IPS DF 6.9 (cell line): ENCODE data around the gene SEPTIN1.

ENCODE experiments used
- DNase-seq: peaks from one replicate; pipeline ENCODE4 v3.0.0-alpha.2; 2013; ENCODE audit warnings: low read depth, low spot score
- H3K27ac ChIP-seq: one replicate; pipeline ENCODE4 v1.5.1; 2013; ENCODE audit warnings: low read length, control low read depth
- H3K27me3 ChIP-seq: 2 replicates; pipeline ENCODE4 v1.6.1; 2013; ENCODE audit warnings: mild to moderate bottlenecking, low read length; ENCODE audit not compliant: control insufficient read depth, insufficient read depth
- H3K36me3 ChIP-seq: 2 replicates; pipeline ENCODE4 v1.6.1; 2013; ENCODE audit warnings: low read length; ENCODE audit not compliant: control insufficient read depth, insufficient read depth
- H3K4me1 ChIP-seq: 2 replicates; pipeline ENCODE4 v1.6.1; 2013; ENCODE audit warnings: low read length; ENCODE audit not compliant: control insufficient read depth, insufficient read depth
- H3K4me3 ChIP-seq: 2 replicates; pipeline ENCODE4 v1.5.1; 2013; ENCODE audit warnings: mild to moderate bottlenecking, low read length
- H3K9me3 ChIP-seq: 2 replicates; pipeline ENCODE4 v1.6.1; 2013; ENCODE audit warnings: low read length, inconsistent platforms; ENCODE audit not compliant: control insufficient read depth, insufficient read depth
- WGBS: extraction: QIAGEN DNeasy Blood & Tissue Kit; methylation state at CpG from one replicate; pipeline ENCODE4 v1.1.7; 2013; ENCODE audit warnings: mixed read lengths, missing lambda C conversion rate; ENCODE audit not compliant: insufficient read length, insufficient coverage; 5-methylcytosine and 5-hydroxymethylcytosine counted together

SEPTIN1 gene, protein sequence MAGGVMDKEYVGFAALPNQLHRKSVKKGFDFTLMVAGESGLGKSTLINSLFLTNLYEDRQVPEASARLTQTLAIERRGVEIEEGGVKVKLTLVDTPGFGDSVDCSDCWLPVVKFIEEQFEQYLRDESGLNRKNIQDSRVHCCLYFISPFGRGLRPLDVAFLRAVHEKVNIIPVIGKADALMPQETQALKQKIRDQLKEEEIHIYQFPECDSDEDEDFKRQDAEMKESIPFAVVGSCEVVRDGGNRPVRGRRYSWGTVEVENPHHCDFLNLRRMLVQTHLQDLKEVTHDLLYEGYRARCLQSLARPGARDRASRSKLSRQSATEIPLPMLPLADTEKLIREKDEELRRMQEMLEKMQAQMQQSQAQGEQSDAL

DNA sequence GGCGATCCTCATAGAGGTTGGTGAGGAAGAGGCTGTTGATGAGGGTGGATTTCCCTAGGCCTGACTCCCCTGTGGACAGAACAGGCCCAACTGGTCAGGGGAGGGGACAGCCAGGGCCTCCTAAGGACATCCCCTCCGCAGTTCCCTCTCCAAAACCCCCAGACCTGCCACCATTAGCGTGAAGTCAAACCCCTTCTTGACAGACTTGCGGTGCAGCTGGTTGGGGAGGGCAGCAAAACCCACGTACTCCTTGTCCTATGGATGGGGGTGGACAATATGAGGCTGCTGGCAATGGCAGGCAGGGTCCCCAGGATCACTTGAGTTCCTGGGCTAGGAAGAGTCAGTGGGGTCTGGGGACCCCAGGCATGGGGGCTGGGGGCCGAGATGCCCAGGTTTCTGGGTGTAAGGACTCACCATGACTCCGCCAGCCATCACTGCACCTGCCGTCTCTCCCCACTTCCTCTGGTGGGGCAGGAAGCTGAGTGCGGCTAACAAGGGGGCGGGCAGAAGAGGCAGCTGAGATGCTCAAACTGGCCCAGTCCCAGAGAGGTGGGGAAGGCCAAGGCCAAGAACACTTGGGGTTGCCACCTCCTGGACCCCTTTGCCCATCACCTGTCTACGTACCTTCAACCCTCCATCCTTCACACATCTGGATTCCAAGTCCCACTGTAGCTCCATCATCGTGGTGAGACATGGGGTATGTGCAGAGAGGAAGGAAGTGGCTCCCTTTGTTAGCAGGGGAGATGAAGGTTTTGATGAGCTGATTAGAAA lies at the start of gene SEPTIN1:
SEPTIN1 (minus strand) TSS at position 451 of the 771 bp plus-strand sequence; CDS start at position 432, 19 bp downstream.
- no CpG with 5 or more reads among the region's 12 CpGs for WGBS
- Histone ChIP-seq H3K27ac (no peak within 1 kb of the TSS), H3K9me3 (no peaks in the 10 kb centered on the region), H3K27me3 (no peaks in the 10 kb centered on the region), H3K4me3 (no peak within 1 kb of the TSS), H3K36me3 (no peaks in the 10 kb centered on the region), H3K4me1 (no peaks in the 10 kb centered on the region)
- DNase-seq = no peak

DNA sequence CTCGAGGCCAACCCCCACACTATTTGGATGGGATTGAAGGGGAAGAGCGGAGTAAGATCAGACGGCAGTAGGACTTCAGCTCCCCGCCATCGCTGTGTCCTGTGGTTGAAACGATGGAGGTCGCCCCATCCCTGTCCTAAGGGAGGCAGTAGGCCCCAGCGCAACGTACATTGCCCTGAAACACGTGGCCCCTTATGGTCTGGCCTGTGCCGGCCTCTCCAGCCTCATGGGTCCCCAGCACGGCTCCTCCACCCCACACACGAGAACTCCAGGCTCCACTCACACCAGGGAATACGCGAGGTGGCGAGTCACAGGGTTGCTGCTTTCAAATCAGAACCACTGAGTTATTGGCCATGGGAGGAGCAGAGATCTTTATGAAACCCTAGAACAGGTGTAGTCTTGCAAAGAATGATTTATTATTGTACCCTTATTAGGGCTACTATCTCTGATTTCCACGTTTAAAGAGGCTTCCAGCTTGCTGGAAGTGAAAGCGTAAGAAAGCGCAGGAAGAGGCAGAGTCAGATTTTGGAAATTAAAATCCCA lies 48.1 kb upstream of the SEPTIN1 start:
- no peak overlapping the region for H3K4me3 ChIP-seq

DNA sequence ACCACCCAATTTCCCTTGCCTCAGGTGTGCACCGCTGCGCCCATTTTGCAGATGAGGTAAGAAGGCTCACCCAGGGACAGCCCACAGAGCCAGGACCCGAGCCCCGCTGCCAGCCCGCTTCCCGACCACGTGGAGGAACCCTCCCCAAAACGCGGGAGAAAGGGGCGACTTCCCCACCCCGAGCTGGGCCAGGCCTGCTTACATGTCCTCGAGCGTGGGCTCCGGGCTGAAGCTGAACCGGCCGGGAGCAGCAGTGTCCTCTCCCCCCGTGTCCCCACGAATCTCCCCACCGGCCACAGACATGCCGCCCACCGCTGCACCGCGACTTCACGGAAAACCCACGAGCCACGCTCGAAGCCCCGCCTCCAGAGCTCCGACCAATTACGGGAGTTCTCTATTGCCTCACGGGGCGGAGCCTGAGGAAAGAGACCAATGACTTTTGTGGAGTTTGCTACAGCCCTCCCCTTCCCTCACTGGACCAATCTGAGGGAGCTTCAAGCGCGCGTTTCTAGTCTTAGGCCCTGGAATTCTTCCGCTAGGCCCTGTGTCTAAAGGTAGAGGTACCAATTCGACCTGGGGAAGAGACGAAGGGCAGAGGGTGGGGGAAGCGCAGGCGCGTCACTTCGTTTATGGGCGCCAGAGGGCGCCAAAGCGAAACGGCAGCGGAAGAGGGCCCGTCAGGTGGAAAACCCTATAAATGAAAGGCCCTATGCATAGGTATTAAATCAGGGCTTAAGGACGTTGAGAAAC lies 47.5 kb upstream of the SEPTIN1 start, which contains the start of gene DCTPP1:
DCTPP1 (minus strand) TSS at position 353 of the 750 bp plus-strand sequence; CDS start at position 303, 50 bp downstream.
- Histone ChIP-seq H3K36me3 (peaks cover 6% of the 10 kb centered on the region; the same call in 1 of the 2 replicates), H3K4me3 (peak within 1 kb of the TSS; percentile 66), H3K9me3 (no peaks in the 10 kb centered on the region), H3K27ac (no peak within 1 kb of the TSS), H3K27me3 (no peaks in the 10 kb centered on the region), H3K4me1 (peaks cover 4% of the 10 kb centered on the region; the same call in 1 of the 2 replicates)
- DNase-seq = peak; percentile 98
- WGBS = no CpG with 5 or more reads among the region's 49 CpGs

More for the DNA sequence above, 48.1 kb upstream of the SEPTIN1 start:
- Histone ChIP-seq H3K27ac (no peak overlapping the region), H3K27me3 (no peaks in the 10 kb centered on the region), H3K9me3 (no peaks in the 10 kb centered on the region), H3K36me3 (peaks cover 6% of the 10 kb centered on the region; the same call in 1 of the 2 replicates), H3K4me1 (peaks cover 4% of the 10 kb centered on the region; the same call in 1 of the 2 replicates)
- DNase-seq = no peak
- WGBS = no CpG with 5 or more reads among the region's 19 CpGs

DNA sequence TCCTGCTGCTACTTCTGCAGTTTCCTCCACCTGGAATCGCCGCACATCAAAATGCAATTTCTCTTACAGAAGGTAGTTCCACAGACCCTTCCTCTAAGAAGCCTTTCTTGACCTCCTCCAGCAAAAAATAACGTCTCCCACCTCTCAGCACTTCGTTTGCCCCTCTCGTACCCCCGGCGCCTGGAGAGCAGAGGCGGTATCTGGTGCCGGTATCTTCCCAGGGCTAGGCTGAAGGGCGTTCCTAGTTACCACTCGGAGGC lies 47.0 kb upstream of the SEPTIN1 start:
- WGBS = no CpG with 5 or more reads among the region's 11 CpGs
- DNase-seq = no peak
- Histone ChIP-seq H3K27me3 (no peaks in the 10 kb centered on the region), H3K4me1 (peaks cover 4% of the 10 kb centered on the region; the same call in 1 of the 2 replicates), H3K36me3 (peaks cover 6% of the 10 kb centered on the region; the same call in 1 of the 2 replicates), H3K27ac (no peak overlapping the region), H3K9me3 (no peaks in the 10 kb centered on the region), H3K4me3 (peak overlapping the region; percentile 66; the same call in 1 of the 2 replicates)

DNA sequence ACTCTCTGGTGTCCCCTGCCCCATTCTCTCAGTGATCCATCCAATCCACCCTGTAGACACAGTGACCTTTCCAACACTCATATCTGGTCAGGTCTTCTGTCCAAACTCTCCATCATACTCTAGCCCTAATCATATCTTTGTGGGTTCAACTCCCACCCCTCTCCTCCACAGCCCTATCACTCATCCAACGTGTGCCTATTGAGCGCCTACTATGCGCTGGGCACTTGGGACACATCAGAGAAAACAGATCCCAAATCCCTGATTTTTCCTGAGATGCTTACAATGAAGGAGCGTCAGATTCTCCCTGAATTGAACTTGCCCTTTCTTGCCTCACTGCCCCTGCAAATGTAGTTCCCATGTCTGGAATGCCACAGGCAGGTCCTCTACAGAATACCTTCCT lies 45.7 kb upstream of the SEPTIN1 start:
- Histone ChIP-seq H3K4me3 (no peak overlapping the region), H3K27ac (no peak overlapping the region), H3K9me3 (no peaks in the 10 kb centered on the region), H3K4me1 (peaks cover 4% of the 10 kb centered on the region; the same call in 1 of the 2 replicates), H3K36me3 (peaks cover 16% of the 10 kb centered on the region; the same call in 1 of the 2 replicates), H3K27me3 (no peaks in the 10 kb centered on the region)
- WGBS = no CpG with 5 or more reads among the region's 4 CpGs
- no peak for DNase-seq

DNA sequence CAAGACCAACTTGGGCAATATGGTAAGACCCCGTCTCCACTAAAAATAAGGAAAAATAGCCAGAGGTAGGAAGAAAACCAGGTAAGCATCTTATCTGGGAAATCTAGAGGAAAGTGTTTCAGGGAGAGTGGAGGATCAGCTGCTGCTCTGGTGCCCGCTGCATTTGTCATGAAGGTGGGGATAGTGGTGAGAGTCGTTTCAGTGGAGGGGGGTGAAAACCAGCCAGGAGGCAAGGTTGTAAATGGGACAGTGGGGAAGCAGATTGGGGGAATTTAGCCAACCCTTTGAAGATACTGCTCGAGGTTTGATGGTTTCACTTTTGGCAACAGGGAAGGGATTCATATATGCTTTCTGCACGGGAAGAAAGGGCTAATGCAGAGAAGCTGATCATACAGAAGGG lies 38.6 kb upstream of the SEPTIN1 start:
- no peak overlapping the region for H3K4me3 ChIP-seq
- WGBS = no CpG with 5 or more reads among the region's 5 CpGs
- no peaks in the 10 kb centered on the region for H3K27me3 ChIP-seq
- DNase-seq = no peak
- H3K4me1 ChIP-seq = no peaks in the 10 kb centered on the region
- H3K27ac ChIP-seq = no peak overlapping the region
- no peaks in the 10 kb centered on the region for H3K9me3 ChIP-seq
- peaks cover 12% of the 10 kb centered on the region; the same call in 1 of the 2 replicates for H3K36me3 ChIP-seq

DNA sequence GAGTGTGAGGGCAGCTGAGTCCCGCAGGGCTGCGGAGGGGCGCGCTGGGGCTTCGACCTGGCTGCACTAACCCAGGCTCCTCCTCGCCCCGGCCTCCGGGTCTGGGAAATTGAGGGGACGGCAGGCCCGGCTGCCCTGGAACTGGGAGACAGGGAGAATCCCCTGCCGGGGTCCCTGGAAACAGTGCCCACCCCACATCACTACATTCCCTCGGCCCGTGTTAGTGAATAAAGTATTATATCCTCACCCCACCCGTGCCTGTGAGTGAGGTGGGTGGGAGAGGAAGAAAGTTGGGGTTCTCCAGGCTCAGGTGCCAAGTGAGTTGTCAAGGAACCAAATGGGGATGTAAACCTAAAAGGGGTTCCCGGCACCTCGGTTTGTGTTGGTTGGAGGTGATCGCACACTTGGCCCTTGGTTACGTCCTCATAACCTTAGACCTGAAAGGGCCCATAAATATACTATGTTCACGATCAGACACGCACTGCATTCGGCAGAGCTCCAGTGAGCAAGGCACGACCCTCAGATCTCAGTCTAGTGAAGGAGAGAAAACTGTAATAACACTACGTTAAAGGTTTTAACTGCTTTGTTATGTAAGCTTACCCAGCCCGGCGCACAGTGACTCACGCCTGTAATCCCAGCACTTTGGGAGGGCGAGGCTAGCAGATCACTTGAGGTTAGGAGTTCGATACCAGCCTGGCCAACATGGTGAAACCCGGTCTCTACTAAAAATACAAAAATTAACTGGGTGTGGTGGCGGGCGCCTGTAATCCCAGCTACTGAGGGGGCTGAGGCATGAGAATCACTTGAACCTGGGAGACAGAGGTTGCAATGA lies 36.2 kb upstream of the SEPTIN1 start:
- Histone ChIP-seq H3K4me3 (peak overlapping the region; percentile 49; the same call in 1 of the 2 replicates), H3K36me3 (peaks cover 8% of the 10 kb centered on the region; the same call in 1 of the 2 replicates), H3K27me3 (no peaks in the 10 kb centered on the region), H3K9me3 (no peaks in the 10 kb centered on the region), H3K27ac (no peak overlapping the region), H3K4me1 (no peaks in the 10 kb centered on the region)
- no CpG with 5 or more reads among the region's 31 CpGs for WGBS
- no peak for DNase-seq

DNA sequence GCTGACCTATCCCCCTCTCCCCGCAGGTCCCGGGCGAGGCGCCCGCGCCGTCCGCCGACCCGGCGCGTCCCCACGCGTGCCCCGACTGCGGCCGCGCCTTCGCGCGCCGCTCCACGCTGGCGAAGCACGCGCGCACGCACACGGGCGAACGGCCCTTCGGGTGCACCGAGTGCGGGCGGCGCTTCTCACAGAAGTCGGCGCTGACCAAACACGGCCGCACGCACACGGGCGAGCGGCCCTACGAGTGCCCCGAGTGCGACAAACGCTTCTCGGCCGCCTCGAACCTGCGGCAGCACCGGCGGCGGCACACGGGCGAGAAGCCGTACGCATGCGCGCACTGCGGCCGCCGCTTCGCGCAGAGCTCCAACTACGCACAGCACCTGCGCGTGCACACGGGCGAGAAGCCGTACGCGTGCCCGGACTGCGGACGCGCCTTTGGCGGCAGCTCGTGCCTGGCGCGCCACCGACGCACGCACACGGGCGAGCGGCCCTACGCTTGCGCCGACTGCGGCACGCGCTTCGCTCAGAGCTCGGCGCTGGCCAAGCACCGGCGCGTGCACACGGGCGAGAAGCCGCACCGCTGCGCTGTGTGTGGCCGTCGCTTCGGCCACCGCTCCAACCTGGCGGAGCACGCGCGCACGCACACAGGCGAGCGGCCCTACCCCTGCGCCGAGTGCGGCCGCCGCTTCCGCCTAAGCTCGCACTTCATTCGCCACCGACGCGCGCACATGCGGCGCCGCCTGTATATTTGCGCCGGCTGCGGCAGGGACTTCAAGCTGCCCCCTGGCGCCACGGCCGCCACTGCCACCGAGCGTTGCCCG lies 35.4 kb upstream of the SEPTIN1 start:
- H3K36me3 ChIP-seq = 0 out of 2 replicates have a peak, but pooled peaks cover 4% of the 10 kb centered on the region
- DNase-seq = peak; percentile 87
- H3K27ac ChIP-seq = no peak overlapping the region

More for the DNA sequence above, 35.4 kb upstream of the SEPTIN1 start:
- Histone ChIP-seq H3K27me3 (no peaks in the 10 kb centered on the region), H3K9me3 (no peaks in the 10 kb centered on the region), H3K4me3 (peak overlapping the region; percentile 49; the same call in 1 of the 2 replicates), H3K4me1 (no peaks in the 10 kb centered on the region)
- no CpG with 5 or more reads among the region's 140 CpGs for WGBS
